ENCODE results near the gene CTIF. TPM values are rescaled to one million over a fixed set of nuclear protein-coding genes. Genes with fewer than 3 reads are reported as not detected.

CTIF gene
- total and polyA plus RNA-seq, 2 experiments from 2014 or later: 8.6 to 14.4 TPM

DNA sequence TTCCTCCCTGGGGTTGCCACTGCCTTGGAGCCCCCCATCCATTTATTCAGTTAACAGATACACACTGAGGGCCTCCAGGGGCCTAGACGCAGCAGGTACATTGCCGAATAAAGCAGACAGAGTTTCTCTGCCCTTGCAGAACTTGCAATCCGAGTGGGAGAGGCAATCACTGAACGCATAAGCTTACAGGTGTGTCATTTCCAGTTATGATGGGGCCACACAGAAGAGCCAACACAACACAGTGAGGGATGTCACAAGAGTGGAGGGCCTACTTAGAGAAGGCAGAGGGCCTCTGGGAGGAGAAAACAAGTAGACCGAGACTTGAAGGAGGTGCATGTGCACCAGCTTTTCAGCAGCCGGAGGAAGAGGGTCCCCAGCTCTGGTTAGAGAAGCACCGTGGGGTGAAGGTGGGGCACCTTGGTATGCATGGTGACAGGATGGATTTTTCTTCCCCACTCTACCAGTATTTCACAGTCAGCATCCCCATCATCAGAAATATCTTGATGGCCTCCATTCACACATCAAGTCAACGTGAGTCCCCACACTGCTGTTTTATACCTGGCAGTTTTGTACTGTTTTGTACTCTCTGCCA is 261.0 kb downstream of the CTIF start:
- no peak overlapping the region for H3K4me3 ChIP-seq
- no peaks in the 10 kb centered on the region; the same call in 1 of the 2 replicates for H4K20me1 ChIP-seq (replicated peaks; ENCODE audit: insufficient read depth)
- Mint-ChIP-seq H3K36me3 (ENCODE audit: low read depth) (peaks cover 3% of the 10 kb centered on the region; the same call in 2 of the 3 replicates), H3K27ac (no peak overlapping the region), H3K4me3 (no peak overlapping the region), H3K9me3 (no peaks in the 10 kb centered on the region), H3K4me1 (no peaks in the 10 kb centered on the region), H3K27me3 (ENCODE audit: insufficient read depth, low read depth, poor library complexity) (peaks cover 5% of the 10 kb centered on the region)
- H2AFZ ChIP-seq: no peak overlapping the region
- no peak overlapping the region for H3K27ac ChIP-seq (ENCODE audit: low read depth)
- TF ChIP-seq JUNB (IDR thresholded peaks at IDR 0.05; ENCODE audit: unreplicated experiment): no peak
- TF ChIP-seq, protein P1, sequence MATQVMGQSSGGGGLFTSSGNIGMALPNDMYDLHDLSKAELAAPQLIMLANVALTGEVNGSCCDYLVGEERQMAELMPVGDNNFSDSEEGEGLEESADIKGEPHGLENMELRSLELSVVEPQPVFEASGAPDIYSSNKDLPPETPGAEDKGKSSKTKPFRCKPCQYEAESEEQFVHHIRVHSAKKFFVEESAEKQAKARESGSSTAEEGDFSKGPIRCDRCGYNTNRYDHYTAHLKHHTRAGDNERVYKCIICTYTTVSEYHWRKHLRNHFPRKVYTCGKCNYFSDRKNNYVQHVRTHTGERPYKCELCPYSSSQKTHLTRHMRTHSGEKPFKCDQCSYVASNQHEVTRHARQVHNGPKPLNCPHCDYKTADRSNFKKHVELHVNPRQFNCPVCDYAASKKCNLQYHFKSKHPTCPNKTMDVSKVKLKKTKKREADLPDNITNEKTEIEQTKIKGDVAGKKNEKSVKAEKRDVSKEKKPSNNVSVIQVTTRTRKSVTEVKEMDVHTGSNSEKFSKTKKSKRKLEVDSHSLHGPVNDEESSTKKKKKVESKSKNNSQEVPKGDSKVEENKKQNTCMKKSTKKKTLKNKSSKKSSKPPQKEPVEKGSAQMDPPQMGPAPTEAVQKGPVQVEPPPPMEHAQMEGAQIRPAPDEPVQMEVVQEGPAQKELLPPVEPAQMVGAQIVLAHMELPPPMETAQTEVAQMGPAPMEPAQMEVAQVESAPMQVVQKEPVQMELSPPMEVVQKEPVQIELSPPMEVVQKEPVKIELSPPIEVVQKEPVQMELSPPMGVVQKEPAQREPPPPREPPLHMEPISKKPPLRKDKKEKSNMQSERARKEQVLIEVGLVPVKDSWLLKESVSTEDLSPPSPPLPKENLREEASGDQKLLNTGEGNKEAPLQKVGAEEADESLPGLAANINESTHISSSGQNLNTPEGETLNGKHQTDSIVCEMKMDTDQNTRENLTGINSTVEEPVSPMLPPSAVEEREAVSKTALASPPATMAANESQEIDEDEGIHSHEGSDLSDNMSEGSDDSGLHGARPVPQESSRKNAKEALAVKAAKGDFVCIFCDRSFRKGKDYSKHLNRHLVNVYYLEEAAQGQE (IDR thresholded peaks at IDR 0.05; ENCODE audit: unreplicated experiment): no peak
- no peak for TF ChIP-seq EZH2 (IDR thresholded peaks at IDR 0.05; ENCODE audit: low read depth, unreplicated experiment)
- no peak for TF ChIP-seq ZNF114 (CRISPR knock-in tag; IDR thresholded peaks at IDR 0.05)
- no peaks in the 10 kb centered on the region for H3F3A ChIP-seq (replicated peaks; ENCODE audit: low read depth)
- ATAC-seq (no peak), DNase-seq (ENCODE audit: low spot score) (no peak)
- H3K36me3 ChIP-seq (ENCODE audit: insufficient read depth): no peaks in the 10 kb centered on the region
- H3K79me2 ChIP-seq (replicated peaks; ENCODE audit: insufficient read depth): no peaks in the 10 kb centered on the region
- no peaks in the 10 kb centered on the region for H3K27me3 ChIP-seq (ENCODE audit: insufficient read depth)
- H3K4me2 ChIP-seq: no peak overlapping the region
- no peaks in the 10 kb centered on the region for H3K4me1 ChIP-seq (ENCODE audit: insufficient read depth)
- H3K9me2 ChIP-seq (ENCODE audit: insufficient read depth): no peaks in the 10 kb centered on the region

DNA sequence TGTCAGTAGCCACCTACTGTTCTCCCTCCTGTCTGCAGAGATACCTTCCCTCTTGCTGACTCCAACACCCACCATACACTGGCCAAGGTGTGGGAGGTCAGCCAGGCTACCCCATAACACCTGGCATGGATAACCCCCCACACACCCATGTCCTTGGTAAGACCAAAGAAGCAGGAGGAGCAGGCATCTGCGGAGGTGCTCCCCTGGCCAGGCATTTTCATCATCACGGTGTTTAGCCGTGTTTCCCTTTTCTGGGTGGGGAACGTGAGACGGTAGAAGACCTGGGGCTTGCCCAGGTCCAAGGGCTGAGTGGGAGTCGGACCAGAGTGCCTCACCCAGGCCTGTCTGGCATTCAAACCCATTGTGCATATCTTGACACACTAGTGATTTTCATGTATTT is 261.6 kb downstream of the CTIF start:
- no peaks in the 10 kb centered on the region for H3K4me1 Mint-ChIP-seq
- no peak overlapping the region for H3K4me3 ChIP-seq
- H3K27ac ChIP-seq (ENCODE audit: low read depth): no peak overlapping the region
- peaks cover 5% of the 10 kb centered on the region for H3K27me3 Mint-ChIP-seq (ENCODE audit: insufficient read depth, low read depth, poor library complexity)
- no peak overlapping the region for H3K27ac Mint-ChIP-seq
- no peak for DNase-seq (ENCODE audit: low spot score)
- no peaks in the 10 kb centered on the region for H3K27me3 ChIP-seq (ENCODE audit: insufficient read depth)
- no peaks in the 10 kb centered on the region for H3K36me3 ChIP-seq (ENCODE audit: insufficient read depth)
- H2AFZ ChIP-seq: no peak overlapping the region
- no peak for ATAC-seq
- no peaks in the 10 kb centered on the region; the same call in 1 of the 2 replicates for H4K20me1 ChIP-seq (replicated peaks; ENCODE audit: insufficient read depth)
- no peaks in the 10 kb centered on the region for H3K79me2 ChIP-seq (replicated peaks; ENCODE audit: insufficient read depth)
- no peaks in the 10 kb centered on the region for H3F3A ChIP-seq (replicated peaks; ENCODE audit: low read depth)
- H3K4me3 Mint-ChIP-seq: no peak overlapping the region
- H3K9me2 ChIP-seq (ENCODE audit: insufficient read depth): no peaks in the 10 kb centered on the region
- no peaks in the 10 kb centered on the region for H3K9me3 Mint-ChIP-seq
- peaks cover 3% of the 10 kb centered on the region; the same call in 2 of the 3 replicates for H3K36me3 Mint-ChIP-seq (ENCODE audit: low read depth)
- no peak overlapping the region for H3K4me2 ChIP-seq
- H3K4me1 ChIP-seq (ENCODE audit: insufficient read depth): no peaks in the 10 kb centered on the region
- TF ChIP-seq, protein P2, sequence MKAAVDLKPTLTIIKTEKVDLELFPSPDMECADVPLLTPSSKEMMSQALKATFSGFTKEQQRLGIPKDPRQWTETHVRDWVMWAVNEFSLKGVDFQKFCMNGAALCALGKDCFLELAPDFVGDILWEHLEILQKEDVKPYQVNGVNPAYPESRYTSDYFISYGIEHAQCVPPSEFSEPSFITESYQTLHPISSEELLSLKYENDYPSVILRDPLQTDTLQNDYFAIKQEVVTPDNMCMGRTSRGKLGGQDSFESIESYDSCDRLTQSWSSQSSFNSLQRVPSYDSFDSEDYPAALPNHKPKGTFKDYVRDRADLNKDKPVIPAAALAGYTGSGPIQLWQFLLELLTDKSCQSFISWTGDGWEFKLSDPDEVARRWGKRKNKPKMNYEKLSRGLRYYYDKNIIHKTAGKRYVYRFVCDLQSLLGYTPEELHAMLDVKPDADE (IDR thresholded peaks at IDR 0.05): no peak
- TF ChIP-seq EZH2 (IDR thresholded peaks at IDR 0.05; ENCODE audit: low read depth, unreplicated experiment): no peak
- TF ChIP-seq JUNB (IDR thresholded peaks at IDR 0.05; ENCODE audit: unreplicated experiment): no peak
- TF ChIP-seq NANOG (IDR thresholded peaks at IDR 0.05; ENCODE audit: borderline replicate concordance): no peak
- no peak for TF ChIP-seq STAT1 (IDR thresholded peaks at IDR 0.05; ENCODE audit: unreplicated experiment)
- no peak for TF ChIP-seq CREB1 (CRISPR knock-in tag; IDR thresholded peaks at IDR 0.05; ENCODE audit: low read depth)
- TF ChIP-seq, protein P1 (IDR thresholded peaks at IDR 0.05; ENCODE audit: unreplicated experiment): no peak
- TF ChIP-seq POLR2AphosphoS5 (IDR thresholded peaks at IDR 0.05; ENCODE audit: low read depth): no peak
- TF ChIP-seq, protein P3, sequence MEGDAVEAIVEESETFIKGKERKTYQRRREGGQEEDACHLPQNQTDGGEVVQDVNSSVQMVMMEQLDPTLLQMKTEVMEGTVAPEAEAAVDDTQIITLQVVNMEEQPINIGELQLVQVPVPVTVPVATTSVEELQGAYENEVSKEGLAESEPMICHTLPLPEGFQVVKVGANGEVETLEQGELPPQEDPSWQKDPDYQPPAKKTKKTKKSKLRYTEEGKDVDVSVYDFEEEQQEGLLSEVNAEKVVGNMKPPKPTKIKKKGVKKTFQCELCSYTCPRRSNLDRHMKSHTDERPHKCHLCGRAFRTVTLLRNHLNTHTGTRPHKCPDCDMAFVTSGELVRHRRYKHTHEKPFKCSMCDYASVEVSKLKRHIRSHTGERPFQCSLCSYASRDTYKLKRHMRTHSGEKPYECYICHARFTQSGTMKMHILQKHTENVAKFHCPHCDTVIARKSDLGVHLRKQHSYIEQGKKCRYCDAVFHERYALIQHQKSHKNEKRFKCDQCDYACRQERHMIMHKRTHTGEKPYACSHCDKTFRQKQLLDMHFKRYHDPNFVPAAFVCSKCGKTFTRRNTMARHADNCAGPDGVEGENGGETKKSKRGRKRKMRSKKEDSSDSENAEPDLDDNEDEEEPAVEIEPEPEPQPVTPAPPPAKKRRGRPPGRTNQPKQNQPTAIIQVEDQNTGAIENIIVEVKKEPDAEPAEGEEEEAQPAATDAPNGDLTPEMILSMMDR (conservative IDR thresholded peaks at IDR 0.05; ENCODE audit: low read depth in 2 of 2): no peak
- no peak for TF ChIP-seq ZNF331 (CRISPR knock-in tag; IDR thresholded peaks at IDR 0.05; ENCODE audit: low read depth)
- no peak for TF ChIP-seq EZH2phosphoT487 (IDR thresholded peaks at IDR 0.05; ENCODE audit: unreplicated experiment)
- TF ChIP-seq ZNF114 (CRISPR knock-in tag; IDR thresholded peaks at IDR 0.05): no peak
